Activated T-helper 1 cell treated with Interleukin-2 at 50 U/mL for 16 hours (primary cell): ENCODE measurements around the gene ADCY5.

Experiments used
- DNase-seq: peaks from one replicate; pipeline ENCODE4 v3.0.0-alpha.2; 2020; ENCODE audit warnings: low read depth

The ADCY5 gene

DNA sequence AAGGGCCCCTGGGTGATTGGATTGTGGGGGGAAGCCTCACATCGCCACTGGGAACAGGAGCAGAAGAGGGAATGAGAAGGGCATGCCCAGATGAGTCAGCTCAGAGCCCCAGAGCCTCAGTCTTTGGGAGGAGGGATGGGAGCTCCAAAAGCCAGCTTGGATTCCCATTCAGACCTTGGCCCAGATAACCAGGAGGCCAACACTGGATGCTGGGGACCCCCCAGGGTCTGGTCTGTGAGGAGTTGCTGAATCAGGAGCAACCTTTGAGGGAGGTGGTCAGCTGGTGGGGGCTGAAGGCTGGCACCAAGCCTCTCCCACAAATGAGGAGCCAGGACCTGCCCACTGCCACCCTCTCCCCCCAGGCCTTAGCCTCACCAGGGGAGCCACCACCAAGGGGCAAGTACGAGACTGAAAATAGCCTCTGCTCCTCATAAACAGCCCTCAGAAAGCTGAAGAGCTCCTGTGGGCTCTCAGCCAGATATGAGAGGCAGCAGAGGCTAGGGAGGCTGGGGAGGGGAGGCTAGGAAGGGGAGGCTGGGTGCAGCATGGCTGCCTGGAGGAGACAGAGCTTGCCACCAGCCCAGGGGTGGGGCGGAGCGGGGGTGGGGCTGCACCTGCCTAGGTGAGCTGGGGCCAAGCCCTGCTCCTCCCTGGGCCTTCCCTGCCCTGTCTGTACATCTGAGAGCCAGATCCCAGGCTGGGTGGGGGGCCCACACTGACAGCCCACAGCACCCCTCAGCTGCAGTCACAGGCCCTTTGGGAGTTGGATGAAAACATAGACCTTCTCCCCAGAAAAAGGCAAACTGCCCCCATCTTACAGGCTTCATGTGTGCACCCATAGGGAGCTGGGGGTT lies 147.3 kb downstream of the ADCY5 start:
- no peak for DNase-seq

DNA sequence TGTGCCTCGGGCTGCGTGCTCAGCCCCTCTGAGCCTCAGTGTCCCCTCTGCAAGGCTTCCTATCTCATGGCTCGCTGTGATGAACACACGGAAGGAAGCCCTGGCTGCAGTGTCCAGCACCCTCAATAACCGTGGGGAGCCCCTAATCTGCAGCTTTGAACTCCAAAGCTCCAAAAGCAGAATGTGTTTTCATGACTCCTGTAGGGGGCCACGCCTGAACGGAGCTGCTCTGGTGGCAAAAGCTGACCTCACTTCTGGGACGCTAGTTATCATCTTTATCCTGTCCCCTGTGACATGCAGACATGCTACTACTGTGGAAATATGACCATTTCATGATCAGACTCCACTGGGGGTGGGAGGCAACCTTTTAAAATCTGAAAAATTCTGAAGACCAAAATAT lies 148.3 kb downstream of the ADCY5 start:
- no peak for DNase-seq

DNA sequence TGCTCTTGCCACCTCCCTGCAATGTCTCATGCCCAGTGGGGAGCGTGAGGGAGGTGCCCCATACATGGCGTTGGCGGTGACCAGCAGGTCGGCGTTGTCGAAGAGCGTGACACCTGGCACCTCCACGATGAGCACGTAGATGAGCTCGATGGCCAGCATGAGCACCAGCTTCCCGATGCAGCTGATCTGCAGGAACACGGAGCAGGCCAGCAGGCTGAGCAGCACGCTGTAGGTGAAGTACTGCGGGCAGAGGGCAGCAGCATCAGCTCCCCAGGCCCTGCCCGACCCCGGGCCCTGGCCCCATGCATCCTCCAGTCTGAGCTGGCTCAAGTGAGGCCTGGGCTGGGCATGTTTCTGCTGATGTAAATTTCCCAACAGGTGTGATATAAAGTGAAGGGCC lies 148.8 kb downstream of the ADCY5 start:
- DNase-seq, result no peak

DNA sequence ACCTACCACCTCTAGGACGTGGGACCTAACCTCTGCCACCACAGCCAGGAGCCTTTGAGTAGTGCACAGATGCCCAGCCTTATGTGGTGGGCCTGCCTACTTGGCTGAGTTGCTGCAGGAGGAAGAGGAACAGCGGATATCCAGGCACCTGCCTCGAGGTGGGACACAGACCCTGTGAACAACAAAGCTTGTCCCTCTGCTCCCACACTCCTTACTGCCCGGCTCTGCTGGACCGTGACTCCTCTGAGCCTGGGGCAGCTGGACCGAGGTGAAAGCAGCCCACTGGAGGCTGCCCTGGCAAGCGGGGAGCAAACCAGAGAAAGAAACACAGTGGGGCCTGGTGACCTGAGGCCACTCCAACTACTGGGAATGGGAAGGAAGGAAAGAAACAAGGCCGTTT lies 149.3 kb downstream of the ADCY5 start:
- no peak for DNase-seq

DNA sequence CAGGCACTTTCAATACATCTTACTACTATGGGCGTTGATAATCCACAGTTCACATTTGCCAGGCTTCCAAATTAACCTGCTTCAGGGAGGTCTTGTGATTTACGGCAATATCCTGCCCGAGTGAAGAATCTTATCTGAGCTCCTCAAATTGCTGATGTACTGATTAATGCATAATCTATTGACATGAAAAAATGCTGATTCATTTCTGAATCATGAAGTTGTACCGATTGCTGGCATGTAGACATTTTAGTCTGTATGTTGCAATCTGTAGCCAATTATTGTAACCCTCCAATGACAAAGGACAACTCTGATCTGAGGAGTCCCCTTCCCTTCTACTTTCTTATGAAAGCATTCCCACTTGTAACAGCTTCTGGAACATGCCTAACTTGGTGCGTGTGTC lies 150.0 kb downstream of the ADCY5 start:
- no peak for DNase-seq

DNA sequence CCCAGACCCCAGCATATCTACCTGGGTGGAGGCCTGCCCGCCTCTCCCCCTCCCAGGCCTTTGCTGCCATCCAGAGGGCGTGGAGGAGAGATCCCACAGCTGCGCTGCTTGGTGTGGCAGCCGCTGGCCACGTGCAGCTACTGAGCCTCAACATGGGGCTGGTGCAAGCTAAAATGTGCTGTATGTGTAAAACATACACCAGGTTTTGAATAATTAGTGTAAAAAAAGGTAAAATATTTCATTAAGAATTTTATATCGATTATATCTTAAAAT lies 151.3 kb downstream of the ADCY5 start:
- no peak for DNase-seq

DNA sequence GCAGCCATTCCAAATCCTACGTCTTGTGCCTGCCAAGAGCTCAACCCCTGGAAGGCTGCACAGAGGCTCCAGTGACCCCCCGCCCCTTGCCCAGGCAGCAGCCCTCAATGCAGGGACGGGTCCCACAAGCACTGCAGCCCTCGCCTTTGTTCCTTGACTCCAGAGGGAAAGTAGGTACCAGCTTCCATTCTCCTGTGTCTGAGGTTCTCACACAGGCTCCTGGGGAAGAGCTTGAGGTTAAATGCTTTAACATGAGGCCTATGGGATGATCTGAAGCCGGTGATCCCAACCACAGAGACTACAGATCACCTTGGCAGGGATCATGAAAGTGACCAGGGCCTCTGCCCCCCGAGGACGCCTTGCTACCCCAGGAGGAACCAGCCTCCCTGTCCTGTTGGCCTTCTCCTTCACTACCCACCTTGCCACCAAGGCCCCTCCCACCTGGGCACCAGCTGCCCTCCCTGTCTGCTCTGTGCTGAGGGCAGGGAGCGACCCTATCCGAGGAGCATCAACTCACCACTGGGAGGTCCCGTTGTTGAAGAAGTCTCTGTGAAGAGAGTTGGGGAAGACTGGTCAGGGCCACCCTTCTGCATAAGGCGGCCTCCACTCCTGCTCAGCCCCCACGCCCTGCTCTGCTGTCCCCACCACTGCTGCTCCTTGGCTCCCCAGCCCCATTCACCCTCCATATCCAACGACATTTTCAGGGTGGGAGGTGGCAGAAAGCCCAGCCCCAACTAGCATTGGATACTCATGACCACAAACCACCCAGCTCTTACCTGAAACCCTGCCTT lies 151.9 kb downstream of the ADCY5 start:
- DNase-seq, result no peak

DNA sequence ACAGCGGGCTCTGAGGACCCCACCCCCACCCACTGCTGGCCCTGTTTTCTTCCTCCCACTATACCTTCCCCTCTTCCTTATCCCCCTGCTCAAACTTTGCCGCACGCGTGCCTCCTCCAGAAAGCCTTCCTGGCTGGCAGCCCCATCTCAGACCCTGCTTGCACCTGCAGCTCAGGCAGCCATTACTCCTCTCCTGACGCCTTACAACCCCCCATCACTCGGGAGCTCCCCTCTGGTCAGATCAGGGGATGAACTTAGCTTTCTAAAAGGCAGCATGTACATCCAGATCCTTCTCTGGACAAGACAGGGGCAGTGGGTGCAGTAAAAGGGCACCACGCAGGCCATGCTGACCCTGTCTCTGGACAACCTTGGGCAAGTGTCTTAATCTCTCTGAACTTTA lies 152.6 kb downstream of the ADCY5 start:
- DNase-seq, result no peak

DNA sequence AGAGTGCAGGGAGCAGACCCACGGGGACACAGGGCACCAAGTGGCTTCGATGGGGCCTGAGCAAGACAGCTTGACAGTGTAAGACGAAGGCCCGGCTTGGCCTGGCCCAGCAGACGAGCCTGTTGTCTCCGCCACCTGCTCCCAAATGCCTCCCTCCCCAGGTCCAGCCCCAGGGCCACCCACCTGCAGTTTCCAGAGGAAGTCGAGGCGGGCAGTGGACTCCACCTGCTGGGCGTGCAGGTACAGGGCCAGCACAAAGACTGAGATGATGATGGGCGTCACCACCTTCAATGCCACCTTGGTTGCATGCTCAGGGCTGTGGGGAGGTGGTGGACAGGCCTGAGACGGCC lies 153.0 kb downstream of the ADCY5 start:
- DNase-seq, result no peak

DNA sequence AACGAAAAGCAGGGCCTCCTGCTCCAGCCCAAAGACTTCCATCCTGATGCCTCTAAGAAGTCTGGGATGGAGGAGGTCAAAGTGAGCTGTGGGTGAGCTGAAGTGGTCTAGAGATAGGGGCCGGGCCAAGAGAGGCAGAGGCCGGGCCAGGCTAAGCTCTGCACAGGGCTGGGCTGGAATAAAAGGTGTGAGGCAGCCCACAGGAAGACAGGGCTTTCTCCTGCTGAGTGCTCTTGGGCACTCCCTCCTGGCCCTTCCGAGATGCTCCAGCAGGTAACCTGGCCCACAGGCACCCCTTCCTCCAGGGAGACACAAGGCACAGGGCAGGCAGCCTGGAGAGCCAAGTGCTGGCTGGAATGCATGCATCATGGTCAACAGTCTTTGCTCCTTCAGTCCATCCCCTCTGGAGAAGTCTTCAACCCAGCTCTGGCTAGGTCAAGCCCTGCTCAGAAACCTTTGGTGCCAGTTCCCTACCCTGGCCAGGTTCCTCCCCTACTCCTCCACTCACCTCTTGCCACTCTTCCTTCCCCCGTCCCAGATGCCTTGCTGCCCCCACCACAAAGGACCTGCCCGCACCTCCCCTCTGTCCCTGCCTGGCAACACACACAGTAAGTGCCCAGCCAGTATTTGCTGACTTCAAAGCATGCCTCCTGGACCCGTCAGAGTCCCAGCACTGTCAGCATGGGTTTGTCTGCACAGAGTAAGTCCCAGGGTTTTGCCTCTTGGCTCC lies 153.6 kb downstream of the ADCY5 start:
- DNase-seq, result no peak

DNA sequence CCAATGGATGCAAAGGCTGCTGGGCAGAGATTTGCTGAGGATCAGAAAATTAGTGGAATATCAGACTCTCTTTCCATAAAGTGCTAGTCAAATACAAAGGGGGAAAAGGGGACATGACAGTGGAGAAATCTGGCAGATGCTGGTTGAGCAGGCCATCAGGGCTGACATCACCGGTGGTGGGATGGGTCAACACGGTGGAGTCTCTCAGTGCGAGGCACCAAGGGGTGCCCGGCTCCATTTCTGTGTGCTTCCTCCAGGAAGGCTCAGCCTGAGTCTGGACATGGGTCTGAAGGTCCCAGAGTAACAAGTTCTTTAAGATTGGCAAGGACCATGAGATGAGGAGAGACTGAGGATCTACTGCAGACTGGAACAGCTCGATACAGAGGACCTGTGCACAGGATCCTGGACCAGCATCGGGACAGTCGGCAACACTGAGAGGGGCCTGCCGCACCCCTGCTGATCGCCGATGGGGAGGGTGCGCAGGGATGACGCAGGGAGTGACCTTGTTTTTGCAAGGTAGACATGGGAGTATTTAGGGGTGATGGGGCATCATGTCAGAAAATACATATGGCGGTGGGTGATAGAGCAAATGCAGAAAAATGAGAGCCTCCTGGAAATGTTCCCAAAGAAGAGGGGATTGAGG lies 154.5 kb downstream of the ADCY5 start:
- no peak for DNase-seq

DNA sequence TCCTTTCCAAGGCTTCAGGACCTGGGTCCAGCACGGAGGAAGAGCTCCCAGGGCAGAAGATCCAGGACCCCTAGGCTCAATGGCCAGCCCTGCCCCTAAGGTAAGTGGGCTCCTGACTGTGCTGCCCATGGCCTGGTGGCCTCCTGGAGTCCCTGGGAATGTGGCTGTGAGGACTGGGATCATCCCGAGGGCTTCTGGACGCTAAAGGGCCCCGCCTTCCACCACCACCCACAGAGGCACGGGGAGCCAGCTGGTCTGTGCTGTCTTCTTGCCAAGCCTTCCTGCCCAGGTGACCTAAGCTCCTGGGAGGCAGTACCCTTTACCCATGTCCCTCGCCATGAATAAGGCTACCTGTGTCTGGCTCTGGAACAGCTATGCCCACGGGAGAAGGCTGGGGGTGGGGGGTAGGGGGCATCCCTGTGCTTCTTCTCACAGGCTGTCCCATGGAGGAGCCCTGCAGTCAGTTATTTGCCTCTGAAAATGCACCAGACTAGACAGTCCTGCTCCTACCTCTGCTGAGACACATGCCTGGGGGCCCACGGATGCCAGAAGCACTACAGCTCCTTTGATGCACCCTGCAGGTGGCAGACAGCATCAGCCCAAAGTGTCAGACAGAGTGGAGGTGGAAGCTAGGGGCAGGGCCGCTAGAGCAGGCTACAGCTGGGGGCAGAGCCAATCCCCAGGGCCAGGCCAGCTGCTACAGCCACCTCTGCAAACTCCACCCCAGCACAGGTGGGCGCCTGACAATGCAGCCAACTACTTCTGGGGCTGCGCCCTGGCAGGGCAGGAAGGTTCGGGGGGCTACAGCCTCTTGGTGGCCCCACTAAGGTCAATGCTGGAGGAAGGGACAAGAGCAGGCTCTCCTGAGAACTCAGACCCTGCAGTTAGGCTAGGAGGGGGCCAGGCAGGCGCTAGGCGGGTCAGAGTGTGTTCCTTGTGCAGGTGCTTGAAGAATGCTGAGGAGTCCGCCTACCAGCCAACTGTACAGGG lies 156.3 kb downstream of the ADCY5 start:
- no peak for DNase-seq

DNA sequence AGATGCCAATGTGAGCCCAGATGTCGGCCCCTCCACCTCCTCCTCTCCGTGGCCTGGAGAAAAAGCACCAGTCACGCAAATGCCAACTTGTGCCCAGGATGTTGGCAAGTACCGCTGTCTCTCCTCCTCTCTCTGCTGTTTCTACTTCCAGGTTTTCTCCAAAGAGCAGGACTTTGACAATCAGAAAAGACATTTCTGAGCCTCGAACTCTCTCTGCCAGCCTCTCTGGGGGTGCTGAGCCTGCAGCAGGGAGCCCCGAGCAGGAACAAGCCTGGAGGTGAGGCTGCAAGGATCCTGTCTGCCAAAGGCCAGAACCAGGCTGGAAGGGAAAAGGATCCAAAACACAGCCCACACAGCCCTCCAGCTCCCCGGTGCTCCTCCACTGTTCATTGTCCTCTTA lies 157.5 kb downstream of the ADCY5 start:
- no peak for DNase-seq

DNA sequence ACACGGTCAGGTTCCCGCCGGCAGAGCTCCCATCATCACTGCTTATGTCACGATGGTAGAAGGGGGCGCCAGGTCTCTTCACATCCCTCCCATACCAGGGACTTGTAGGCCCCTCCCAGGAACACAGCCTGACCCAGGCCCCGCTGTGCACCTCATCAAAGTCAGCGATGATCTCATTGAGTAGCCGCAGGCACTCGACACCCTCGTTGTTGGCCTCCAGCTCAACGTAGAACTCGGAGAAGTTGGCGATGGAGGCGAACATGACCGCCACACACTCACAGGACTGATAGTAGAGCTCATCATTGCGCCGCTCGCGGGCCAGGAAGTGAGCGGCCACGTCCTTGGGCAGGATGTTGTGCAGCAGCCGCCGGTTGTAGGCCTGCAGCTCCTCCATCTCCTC lies 157.9 kb downstream of the ADCY5 start:
- no peak for DNase-seq

DNA sequence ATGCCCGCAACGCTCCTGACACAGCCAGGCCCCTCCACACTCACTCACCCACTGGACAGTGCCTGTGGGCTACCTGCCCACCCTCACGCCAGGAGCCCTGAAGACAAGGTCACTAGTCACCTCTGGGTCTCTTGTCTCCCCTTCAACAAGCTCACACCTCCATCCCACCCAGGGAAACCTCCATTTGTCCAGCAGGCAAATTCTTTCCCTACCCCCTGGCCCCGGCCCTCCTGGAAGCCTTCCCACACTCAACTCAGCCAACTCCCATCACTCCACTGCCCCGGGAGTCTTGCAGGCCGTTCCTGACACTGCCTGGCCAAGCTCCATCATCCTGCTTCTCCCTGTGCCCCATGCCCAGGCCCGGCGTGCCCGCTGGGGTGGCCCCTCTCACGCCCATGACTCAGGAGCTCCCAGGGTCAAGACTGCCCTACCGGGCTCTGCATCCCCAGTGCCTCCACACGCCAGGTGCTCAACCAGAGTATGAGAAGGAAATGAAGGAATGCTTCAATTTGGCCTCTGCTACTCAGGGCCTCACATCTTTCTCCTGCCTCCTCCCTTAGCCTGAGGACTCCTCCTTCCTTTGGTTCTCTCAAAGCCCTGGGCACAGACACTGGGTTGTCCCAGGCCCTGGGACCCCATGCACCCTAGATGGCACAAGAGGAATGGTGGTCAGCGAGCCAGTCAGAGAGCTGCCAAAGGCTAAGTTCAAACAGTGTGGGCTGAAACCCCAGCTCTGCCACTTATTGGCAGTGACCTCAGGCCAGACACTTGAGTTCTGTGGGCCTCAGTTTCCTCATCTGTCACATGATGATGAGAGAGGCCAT lies 158.6 kb downstream of the ADCY5 start:
- no peak for DNase-seq

DNA sequence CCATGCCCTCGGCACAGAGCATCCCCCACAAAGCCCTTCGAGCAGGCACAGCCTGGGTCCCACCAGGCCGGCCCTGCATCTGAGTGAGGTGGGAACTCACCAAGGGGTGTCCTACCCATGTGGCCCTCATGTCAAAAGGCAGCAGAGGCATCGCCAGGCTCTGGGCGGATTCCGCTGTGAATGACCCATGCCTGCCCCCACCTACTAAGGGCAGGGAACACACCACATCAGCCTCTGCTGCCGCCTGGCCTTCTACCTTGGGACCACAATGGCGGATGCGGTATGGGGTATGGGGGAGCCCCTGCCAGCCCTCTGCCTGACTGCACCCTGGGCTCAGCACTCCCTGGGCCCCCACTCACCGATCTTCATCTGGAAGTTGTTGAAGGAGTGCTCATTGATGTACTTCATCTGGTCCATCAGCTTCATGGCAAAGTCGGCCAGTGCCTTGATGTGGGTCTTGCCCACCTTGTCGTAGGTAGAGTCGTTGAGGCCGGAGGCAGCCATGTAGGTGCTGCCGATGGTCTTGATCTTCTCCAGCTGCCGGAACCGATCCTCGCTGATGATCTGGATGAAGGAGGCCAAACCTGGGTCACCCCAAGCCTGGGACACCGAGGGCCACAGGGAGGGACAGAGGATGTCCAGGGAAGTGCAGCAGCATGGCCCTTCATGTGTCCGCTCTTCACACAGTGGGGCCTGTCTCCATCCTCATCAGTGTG lies 159.3 kb downstream of the ADCY5 start:
- no peak for DNase-seq

DNA sequence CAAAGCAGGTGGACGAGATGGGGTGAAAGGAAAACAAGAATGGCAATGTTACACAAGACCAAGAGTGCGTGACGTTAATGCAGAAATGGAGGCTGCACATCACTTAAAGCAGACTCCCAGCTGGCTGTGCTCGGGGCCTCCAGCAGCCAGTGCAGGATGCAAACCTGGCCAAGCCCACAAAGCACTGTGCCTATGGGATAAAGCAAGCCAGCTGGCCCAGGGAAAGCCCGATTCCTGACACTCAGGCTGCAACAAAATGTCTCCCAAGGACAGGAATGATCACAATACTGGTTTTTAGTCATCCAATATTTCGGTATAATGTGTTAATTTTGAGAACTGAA lies 161.0 kb downstream of the ADCY5 start:
- no peak for DNase-seq

DNA sequence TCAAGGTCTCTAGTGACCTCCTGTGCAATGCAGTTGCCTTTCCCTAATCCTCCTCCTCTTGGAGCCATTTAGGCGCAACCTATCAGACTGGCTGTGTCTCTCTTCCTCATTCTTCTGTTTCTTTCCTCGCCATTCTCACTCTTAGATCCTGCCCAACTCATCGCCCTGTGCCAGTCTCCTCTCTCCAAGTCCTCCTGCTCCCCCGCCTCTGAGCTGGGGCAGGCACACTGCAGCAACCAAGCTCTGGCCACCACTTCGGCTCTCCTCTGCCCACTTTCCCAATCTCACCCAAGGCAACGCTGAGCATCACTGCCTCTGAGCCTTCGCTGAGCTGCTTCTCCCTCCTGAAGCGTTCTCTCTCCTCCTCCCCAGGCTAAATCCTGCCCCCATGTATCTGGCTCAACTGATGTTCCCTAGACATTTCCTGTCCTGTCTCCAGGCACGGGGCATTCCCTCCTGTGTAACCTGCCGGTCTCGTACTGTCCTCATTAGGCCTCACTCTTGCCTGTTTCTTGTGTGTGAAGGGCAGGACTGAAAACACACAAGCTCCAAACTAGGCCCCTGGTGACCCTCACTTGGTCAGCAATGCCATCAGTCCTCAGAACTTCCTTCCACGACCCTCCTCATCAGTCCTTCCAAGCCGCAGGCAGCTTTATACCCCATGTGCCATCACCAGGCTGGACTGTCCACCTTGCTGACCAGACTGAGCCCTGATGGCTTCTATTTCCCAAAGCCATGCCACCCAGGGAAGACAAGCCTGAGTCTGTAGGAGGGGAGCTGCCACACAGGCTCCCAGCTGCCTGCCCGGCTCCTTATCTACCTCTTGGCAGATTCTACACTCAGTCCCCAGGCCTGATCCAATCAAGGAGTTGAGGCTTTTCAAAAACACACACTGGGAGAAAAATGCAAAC lies 161.6 kb downstream of the ADCY5 start:
- no peak for DNase-seq
